ENCODE data around the gene TGFB1I1.
A peak's percentile ranks its signal among the peaks of the same experiment; 100 is the strongest.
"Not testable (repeated sequence)": the region's sequence is repeated elsewhere in the genome, so short reads cannot be mapped to it uniquely, and the experiment has no call there.

Gene TGFB1I1

DNA sequence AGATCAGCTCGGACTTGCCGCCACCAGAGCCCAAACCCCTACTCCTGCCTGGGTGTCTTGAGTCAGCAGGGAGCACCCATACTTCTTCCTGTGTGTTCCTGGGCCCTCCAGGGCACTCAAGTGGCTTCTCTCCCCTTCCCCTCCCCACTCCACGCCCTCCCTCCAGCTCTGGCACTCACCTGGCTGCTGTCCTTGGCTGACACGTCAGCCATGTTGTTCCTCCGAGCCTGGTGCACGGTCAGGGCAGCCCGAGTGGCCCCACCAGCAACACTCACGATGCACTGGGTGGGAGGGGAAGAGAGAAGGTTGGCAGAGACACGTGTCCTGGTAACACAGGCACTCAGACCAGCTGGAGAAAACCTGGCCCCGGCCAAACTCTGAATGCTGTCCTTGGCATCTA, 24.7 kb downstream of the TGFB1I1 start:
- no peaks in the 10 kb centered on the region for H3K9me3 ChIP-seq (ENCODE audit: control insufficient read depth, insufficient read depth, low read length)
- 0 out of 2 replicates have a peak, but pooled peaks cover 6% of the 10 kb centered on the region for H3K36me3 ChIP-seq (ENCODE audit: insufficient read depth, low read length)
- H3K9ac ChIP-seq (ENCODE audit: low read depth, low read length): no peak overlapping the region
- peaks cover 2% of the 10 kb centered on the region; the same call in 1 of the 2 replicates for H3K4me1 ChIP-seq (ENCODE audit: insufficient read depth, low read length)

DNA sequence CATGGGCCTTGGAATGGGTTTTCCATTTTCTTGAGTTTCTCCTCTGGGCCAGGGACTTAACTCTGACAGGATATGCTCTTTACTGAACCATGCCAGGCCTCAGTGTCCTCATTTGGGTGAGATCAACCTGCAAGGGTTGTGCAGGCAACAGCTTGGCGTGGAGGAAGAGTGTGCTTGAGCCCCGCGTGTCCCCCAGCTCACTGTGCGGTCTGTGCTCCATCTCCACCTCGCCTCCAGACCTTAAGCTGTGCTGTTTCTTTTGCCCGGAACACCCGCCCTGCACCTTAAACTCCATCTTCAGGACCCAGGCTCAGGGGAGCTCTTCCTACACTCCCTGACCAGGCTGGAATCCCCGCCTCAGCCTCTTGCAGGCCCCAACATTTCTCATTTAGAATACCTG, 26.5 kb downstream of the TGFB1I1 start:
- Histone ChIP-seq H3K9ac (ENCODE audit: low read depth, low read length) (no peak overlapping the region), H3K4me1 (ENCODE audit: insufficient read depth, low read length) (peaks cover 11% of the 10 kb centered on the region; the same call in 1 of the 2 replicates), H3K9me3 (ENCODE audit: control insufficient read depth, insufficient read depth, low read length) (no peaks in the 10 kb centered on the region), H3K36me3 (ENCODE audit: insufficient read depth, low read length) (0 out of 2 replicates have a peak, but pooled peaks cover 6% of the 10 kb centered on the region)

DNA sequence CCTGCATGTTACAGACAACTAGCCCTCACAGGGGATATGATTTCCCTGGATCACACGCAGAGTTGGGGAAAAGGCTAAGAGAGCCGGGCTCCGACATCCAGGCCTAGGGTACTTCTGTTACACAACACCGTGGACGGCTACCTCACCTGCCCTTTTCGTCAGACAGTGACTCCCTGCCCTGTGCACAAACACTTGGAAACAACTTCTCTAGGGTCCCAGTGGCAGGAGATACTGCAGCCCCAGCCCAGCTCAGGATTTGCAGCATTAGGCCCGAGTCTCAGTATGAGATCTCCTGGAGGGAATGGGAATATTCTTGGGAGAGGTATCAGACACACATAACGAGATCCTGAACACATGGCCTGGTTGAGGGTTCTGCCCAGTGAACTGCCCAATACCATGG, 28.0 kb downstream of the TGFB1I1 start:
- H3K9ac ChIP-seq (ENCODE audit: low read depth, low read length): no peak overlapping the region
- H3K9me3 ChIP-seq (ENCODE audit: control insufficient read depth, insufficient read depth, low read length): no peaks in the 10 kb centered on the region
- H3K36me3 ChIP-seq (ENCODE audit: insufficient read depth, low read length): 0 out of 2 replicates have a peak, but pooled peaks cover 6% of the 10 kb centered on the region
- H3K4me1 ChIP-seq (ENCODE audit: insufficient read depth, low read length): peaks cover 11% of the 10 kb centered on the region; the same call in 1 of the 2 replicates

DNA sequence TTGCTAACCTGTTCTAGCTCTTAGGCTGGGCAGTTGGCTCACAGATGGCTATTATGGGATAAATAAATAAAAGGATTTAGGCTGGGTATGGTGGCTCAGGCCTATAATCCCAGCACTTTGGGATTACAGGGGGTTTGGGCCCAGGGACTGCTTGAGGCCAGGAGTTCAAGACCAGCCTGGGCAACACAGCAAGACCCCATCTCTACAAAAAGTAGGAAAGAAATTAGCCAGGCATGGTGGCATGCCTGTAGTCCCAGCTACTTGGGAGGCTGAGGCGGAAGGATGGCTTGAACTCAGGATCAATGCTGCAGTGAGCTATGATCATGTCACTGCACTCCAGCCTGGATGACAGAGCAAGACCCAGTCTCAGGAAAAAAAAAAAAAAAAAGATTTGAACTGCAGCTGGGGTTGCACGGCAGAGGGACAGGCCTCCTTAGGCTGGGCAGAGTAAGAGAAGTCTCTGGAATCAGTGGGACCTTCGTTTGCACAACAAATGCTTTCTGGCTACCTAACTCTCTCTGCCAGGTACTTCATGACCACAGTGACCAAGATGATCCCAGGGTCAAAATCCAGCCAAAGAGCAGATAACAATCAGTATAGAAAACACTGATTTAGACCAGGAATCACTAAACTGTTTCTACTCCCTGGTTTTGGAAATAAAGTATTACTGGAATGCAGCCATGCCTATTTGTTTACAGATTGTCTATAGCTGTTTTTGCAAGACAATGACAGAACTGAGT, 29.4 kb downstream of the TGFB1I1 start:
- Histone ChIP-seq H3K4me1 (ENCODE audit: insufficient read depth, low read length) (peaks cover 11% of the 10 kb centered on the region; the same call in 1 of the 2 replicates), H3K36me3 (ENCODE audit: insufficient read depth, low read length) (0 out of 2 replicates have a peak, but pooled peaks cover 6% of the 10 kb centered on the region), H3K9me3 (ENCODE audit: control insufficient read depth, insufficient read depth, low read length) (no peaks in the 10 kb centered on the region), H3K9ac (ENCODE audit: low read depth, low read length) (no peak overlapping the region)

DNA sequence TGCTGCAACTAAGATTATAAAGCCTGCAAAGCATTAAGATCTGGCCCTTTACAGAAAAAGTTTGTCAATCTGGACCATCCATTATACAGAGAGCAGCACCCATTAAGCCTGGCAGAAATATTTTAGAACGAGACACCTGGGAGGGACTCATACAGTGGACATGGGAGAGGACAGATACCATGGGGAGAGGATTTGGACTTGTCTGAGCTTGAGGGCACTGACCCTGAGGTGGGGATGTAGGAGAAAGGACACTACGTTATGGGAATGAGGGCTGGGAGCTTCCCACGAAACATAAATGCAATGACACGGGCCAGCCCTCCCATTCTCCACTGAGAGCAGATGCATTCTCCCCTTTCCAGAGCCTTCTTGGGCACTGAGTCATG, 30.0 kb downstream of the TGFB1I1 start:
- Histone ChIP-seq H3K36me3 (ENCODE audit: insufficient read depth, low read length) (0 out of 2 replicates have a peak, but pooled peaks cover 6% of the 10 kb centered on the region), H3K9ac (ENCODE audit: low read depth, low read length) (no peak overlapping the region), H3K9me3 (ENCODE audit: control insufficient read depth, insufficient read depth, low read length) (no peaks in the 10 kb centered on the region), H3K4me1 (ENCODE audit: insufficient read depth, low read length) (peaks cover 12% of the 10 kb centered on the region; the same call in 1 of the 2 replicates)

DNA sequence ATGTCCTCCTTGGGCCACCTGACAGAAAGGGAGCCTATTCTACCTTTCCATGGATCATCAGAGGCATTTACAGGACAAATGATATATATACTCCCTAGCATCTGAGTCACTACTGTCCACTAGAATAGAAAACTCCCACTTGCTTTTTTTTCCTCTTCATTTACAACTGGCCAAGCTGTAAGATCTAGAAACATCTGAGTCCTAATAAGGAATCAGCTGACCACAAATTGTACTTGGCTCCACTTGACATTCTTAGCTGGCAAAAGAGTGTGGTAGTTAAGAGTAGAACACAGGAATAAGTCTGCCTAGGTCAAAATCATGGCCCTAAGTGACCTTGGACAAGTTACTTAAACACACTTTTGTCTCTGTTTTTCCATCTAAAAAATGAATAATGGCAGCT, 31.0 kb downstream of the TGFB1I1 start:
- peaks cover 16% of the 10 kb centered on the region; the same call in 1 of the 2 replicates for H3K4me1 ChIP-seq (ENCODE audit: insufficient read depth, low read length)
- 0 out of 2 replicates have a peak, but pooled peaks cover 6% of the 10 kb centered on the region for H3K36me3 ChIP-seq (ENCODE audit: insufficient read depth, low read length)
- no peak overlapping the region for H3K9ac ChIP-seq (ENCODE audit: low read depth, low read length)
- no peaks in the 10 kb centered on the region for H3K9me3 ChIP-seq (ENCODE audit: control insufficient read depth, insufficient read depth, low read length)

DNA sequence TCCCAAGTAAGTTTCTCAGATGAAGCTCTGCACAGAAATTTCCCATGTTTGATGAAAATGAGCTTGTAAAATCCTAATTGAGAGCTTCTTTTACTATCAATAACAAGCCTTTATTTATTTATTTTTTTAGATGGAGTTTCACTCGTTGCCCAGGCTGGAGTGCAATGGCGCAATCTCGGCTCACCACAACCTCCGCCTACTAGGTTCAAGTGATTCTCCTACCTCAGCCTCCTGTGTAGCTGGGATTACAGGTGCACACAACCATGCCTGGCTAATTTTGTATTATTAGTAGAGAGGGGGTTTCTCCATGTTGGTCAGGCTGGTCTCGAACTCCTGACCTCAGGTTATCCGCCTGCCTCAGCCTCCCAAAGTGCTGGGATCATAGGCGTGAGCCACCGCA, 31.6 kb downstream of the TGFB1I1 start:
- H3K4me1 ChIP-seq (ENCODE audit: insufficient read depth, low read length): peaks cover 16% of the 10 kb centered on the region; the same call in 1 of the 2 replicates
- not testable (repeated sequence) for H3K9ac ChIP-seq (ENCODE audit: low read depth, low read length); H3K36me3 ChIP-seq (ENCODE audit: insufficient read depth, low read length); H3K9me3 ChIP-seq (ENCODE audit: control insufficient read depth, insufficient read depth, low read length)

DNA sequence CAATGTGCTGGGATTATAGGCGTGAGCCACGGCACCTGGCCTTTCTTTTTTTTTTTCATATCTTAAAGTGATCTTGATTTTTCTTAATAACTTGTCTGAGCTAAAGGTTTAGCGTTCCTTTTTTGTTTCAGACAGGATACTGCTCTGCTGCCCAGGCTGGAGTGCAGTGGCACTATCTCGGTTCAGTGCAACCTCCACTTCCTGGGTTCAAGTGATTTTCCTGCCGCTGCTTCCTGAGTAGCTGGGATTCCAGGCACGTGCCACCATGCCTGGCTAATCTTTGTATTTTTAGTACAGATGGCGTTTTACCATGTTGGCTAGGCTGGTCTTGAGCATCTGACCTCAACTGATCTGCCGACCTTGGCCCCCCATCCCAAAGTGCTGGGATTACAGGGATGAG, 32.2 kb downstream of the TGFB1I1 start:
- Histone ChIP-seq H3K9me3 (ENCODE audit: control insufficient read depth, insufficient read depth, low read length) (no peaks in the 10 kb centered on the region), H3K36me3 (ENCODE audit: insufficient read depth, low read length) (0 out of 2 replicates have a peak, but pooled peaks cover 6% of the 10 kb centered on the region), H3K4me1 (ENCODE audit: insufficient read depth, low read length) (peaks cover 19% of the 10 kb centered on the region), H3K9ac (ENCODE audit: low read depth, low read length) (no peak overlapping the region)

DNA sequence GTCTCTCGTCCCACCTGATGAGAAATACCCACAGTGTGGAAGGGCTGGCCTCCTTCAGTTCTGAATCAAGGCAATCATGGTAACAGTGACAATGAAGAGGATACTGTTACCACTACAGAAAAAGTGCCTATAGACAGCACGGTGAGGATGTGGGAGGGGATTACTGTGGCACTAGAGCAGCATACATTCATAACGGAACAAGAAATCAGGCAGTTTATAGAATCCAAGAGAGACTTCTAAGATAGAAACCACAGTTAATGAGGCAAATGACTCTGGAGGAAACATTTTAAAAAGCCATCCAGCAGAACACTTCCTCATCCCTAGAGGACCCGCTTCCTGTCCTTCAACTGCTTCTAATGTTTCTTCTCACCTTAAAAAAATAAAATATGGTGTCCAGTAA, 33.5 kb downstream of the TGFB1I1 start:
- Histone ChIP-seq H3K36me3 (ENCODE audit: insufficient read depth, low read length) (0 out of 2 replicates have a peak, but pooled peaks cover 2% of the 10 kb centered on the region), H3K9me3 (ENCODE audit: control insufficient read depth, insufficient read depth, low read length) (no peaks in the 10 kb centered on the region), H3K4me1 (ENCODE audit: insufficient read depth, low read length) (peaks cover 19% of the 10 kb centered on the region), H3K9ac (ENCODE audit: low read depth, low read length) (no peak overlapping the region)

DNA sequence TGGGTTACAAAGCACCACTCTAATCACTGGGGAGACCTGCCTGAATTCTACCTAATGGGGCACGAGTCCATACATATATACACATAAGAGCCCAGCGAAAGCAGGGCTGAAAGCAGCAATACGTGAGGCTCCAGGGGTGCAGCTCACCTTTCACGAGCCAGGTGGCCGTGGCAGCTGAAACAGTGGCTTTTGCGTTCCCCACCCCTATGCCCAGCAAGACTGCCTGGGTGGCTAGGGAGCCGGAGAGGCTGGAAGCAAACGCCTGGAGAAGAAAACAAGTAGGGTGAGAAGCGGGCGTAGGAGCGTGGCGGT, 35.6 kb downstream of the TGFB1I1 start:
- H3K4me1 ChIP-seq (ENCODE audit: insufficient read depth, low read length): peaks cover 8% of the 10 kb centered on the region
- no peaks in the 10 kb centered on the region for H3K36me3 ChIP-seq (ENCODE audit: insufficient read depth, low read length)
- peak overlapping the region; percentile 97 for H3K9ac ChIP-seq (ENCODE audit: low read depth, low read length)
- no peaks in the 10 kb centered on the region for H3K9me3 ChIP-seq (ENCODE audit: control insufficient read depth, insufficient read depth, low read length)

DNA sequence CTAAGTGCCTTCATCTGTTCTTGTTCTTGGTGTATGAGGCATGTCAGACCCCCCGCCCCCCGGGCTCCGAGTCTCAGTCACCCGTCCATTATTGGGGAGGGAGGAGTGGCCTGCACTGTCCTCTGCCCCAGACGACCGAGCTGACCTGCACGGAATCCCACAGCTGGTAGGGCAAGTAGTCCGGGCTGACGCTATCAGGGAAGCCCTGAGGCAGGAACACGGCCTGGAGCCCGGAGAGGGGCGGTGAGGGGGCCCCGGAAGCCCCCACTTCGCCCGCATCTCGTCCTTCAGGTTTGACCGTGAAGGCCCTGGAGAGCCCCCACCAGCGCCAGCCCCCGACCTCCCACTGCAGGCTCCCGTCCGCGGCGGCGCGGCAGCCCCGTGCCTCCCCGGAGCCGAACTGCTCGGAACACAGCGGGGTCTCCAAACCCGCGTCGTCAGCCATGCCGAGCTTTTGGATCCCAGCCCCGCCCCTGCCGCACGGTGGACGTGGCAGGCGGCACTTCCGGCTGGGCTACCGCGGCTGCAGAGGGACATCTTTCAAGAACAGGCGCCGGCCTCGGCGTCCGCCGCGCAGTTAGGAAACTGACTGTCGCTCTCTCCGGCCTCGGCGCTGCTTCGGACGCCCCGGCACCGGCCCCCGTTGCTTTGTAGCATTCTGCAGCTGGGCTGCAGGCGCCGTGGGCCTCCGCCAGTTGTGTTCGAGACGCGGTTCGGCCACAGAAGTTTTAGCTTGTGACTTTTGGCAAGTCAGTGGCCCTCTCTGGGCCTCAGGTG, 36.2 kb downstream of the TGFB1I1 start, which contains the start of gene RUSF1:
Gene RUSF1 (minus strand): TSS at position 463 of the 777 bp plus-strand sequence. CDS start 18 bp downstream, at position 445.
- Histone ChIP-seq H3K4me1 (ENCODE audit: insufficient read depth, low read length) (peaks cover 8% of the 10 kb centered on the region; the same call in 1 of the 2 replicates), H3K9ac (ENCODE audit: low read depth, low read length) (peak within 1 kb of the TSS; percentile 97), H3K9me3 (ENCODE audit: control insufficient read depth, insufficient read depth, low read length) (no peaks in the 10 kb centered on the region), H3K36me3 (ENCODE audit: insufficient read depth, low read length) (no peaks in the 10 kb centered on the region)

DNA sequence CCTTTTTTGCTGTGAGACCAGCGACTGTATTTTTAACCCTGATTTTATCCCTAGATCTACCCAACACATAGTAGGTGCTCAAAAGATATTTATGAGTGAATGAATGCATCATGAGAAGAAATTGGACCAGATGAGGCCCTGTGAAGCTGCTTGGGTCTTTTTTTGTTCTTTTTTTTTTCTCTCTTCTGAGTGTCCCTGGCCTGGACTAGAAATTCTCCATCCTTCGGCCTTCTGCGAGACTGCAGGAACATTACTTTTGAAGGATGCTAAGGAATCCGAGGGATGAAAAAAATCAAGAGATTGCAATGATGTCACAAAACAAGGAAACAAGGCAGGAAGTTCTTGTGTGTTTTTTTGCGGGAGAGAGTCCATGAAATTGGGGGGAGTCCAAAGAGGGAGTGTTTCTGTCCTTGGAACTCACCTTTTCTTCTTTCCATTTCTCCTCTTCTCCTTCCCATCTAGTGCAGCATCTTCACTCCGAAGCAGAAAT, 36.8 kb downstream of the TGFB1I1 start:
- H3K36me3 ChIP-seq (ENCODE audit: insufficient read depth, low read length): no peaks in the 10 kb centered on the region
- H3K4me1 ChIP-seq (ENCODE audit: insufficient read depth, low read length): peaks cover 8% of the 10 kb centered on the region; the same call in 1 of the 2 replicates
- H3K9ac ChIP-seq (ENCODE audit: low read depth, low read length): peak overlapping the region; percentile 97
- H3K9me3 ChIP-seq (ENCODE audit: control insufficient read depth, insufficient read depth, low read length): no peaks in the 10 kb centered on the region

DNA sequence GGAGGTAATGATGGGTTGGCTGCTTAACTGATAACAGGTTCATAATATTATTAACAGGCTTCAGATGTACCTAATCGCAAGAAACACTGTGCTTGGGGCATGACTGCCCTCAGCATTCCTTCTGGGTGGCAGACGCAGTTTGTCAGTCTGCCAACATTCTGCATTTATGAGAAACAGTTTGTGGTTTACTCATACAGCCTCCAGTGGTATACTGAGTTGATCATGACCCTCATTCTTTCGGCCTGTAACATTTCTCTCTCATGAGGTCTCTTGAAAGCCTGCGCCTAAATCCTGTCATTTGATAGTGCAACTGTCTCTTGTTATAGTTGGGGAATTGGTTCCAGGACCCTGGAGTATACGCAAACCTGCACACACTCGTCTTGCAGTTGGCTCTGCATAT, 41.2 kb downstream of the TGFB1I1 start:
- Histone ChIP-seq H3K9ac (ENCODE audit: low read depth, low read length) (no peak overlapping the region), H3K36me3 (ENCODE audit: insufficient read depth, low read length) (no peaks in the 10 kb centered on the region), H3K4me1 (ENCODE audit: insufficient read depth, low read length) (peaks cover 3% of the 10 kb centered on the region; the same call in 1 of the 2 replicates), H3K9me3 (ENCODE audit: control insufficient read depth, insufficient read depth, low read length) (no peaks in the 10 kb centered on the region)

DNA sequence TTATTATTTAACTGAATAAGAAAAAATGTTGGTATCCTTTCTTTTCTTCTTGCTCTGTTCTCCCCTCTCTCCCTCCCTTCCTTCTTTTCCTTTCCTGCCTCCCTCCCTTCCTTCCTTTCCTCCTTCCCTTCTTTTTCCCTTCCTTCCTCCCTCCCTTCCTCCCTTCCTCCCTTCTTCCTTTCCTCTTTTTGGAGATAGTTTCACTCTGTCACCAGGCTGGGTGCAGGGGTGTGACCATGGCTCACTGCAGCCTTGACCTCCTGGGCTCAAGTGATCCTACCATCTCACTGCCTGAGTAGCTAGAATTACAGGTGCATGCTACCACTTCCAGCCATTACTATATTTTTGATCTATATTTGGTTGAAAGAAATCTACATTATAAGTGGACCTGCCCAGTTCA, 41.9 kb downstream of the TGFB1I1 start:
- no peaks in the 10 kb centered on the region for H3K36me3 ChIP-seq (ENCODE audit: insufficient read depth, low read length)
- no peak overlapping the region for H3K9ac ChIP-seq (ENCODE audit: low read depth, low read length)
- peaks cover 3% of the 10 kb centered on the region; the same call in 1 of the 2 replicates for H3K4me1 ChIP-seq (ENCODE audit: insufficient read depth, low read length)
- H3K9me3 ChIP-seq (ENCODE audit: control insufficient read depth, insufficient read depth, low read length): no peaks in the 10 kb centered on the region
